GM23248 (cell line): ENCODE measurements around the gene GPR162.

ENCODE experiments used
- EZH2 ChIP-seq: fragments of 200-600 bp; sonication (generic); IDR thresholded peaks from 2 replicates; pipeline ENCODE4 v1.6.1; 2018; ENCODE audit warnings: antibody characterized with exemption, mild to moderate bottlenecking; ENCODE audit not compliant: insufficient read depth, poor library complexity, severe bottlenecking
- EZH2phosphoT487 ChIP-seq: fragments of 200-600 bp; sonication (generic); IDR thresholded peaks from 2 replicates; pipeline ENCODE4 v1.6.1; 2018; ENCODE audit warnings: antibody characterized with exemption, moderate library complexity, mild to moderate bottlenecking, low read depth; ENCODE audit not compliant: insufficient read depth

- TF ChIP-seq EZH2 (no peak), EZH2phosphoT487 (no peak)
Observed at GRCh38 chr12:6824901-6825381, 3.3 kb downstream of the GPR162 start.
